NCI-H460 (cell line): ENCODE data around the gene RGCC. TPM values are rescaled to one million over a fixed set of nuclear protein-coding genes. Genes with fewer than 3 reads are reported as not detected.

Source experiments
- DNase-seq: peaks from one replicate; pipeline ENCODE4 v3.0.0-alpha.2; 2016; ENCODE audit warnings: low read depth; ENCODE audit errors: extremely low read depth
- total RNA-seq: library from RNA; depleted of rRNA; stranded (reverse); fragments of >200 nt; shearing (Covaris generic); gene quantifications from 2 replicates; pipeline ENCODE4 v1.2.3, GENCODE V29; 2014

Gene RGCC
- total RNA-seq, 1 experiment from 2014 or later, result 0.99 TPM

DNA sequence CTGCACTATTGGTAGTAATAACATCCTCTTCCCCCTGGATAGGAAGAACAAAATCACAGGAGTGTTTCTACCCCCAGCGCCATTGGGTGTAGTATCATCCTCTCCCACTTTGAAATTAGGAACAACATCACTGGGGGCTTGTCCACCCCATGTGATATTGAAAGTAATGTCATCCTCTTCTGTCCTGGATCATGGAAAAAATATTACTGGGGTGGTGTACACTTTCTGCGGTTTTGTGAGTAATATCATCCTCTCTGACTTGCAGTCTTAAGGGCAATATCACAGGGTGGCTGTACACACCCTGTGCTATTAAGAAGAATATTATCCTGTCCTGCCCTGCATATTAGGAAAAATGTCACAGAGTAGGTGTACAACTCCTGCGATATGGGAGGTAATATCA lies 4.9 kb upstream of the RGCC start:
- DNase-seq, result no peak

- no peak for DNase-seq
These were observed 3.7 kb upstream of the RGCC start for GRCh38 chr13:41453620-41454019.

DNA sequence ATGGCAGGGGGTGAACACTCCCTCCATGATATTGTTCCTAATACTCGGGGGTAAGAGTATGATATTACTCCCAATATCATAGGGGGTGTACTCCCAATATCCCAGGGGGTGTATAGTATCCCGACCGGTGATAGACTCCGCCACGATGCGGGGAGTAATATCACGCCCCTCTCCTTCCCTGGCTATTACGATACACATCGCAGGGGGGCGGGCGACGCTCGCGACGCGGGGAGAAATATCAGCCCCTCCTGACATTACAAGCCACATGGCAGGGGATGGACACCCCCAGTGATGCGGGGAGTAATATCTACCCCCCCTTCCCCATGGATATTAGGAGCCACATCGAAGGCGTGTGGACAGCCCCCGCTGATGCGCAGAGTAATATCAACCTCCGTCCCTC lies 3.2 kb upstream of the RGCC start:
- DNase-seq, result no peak

DNA sequence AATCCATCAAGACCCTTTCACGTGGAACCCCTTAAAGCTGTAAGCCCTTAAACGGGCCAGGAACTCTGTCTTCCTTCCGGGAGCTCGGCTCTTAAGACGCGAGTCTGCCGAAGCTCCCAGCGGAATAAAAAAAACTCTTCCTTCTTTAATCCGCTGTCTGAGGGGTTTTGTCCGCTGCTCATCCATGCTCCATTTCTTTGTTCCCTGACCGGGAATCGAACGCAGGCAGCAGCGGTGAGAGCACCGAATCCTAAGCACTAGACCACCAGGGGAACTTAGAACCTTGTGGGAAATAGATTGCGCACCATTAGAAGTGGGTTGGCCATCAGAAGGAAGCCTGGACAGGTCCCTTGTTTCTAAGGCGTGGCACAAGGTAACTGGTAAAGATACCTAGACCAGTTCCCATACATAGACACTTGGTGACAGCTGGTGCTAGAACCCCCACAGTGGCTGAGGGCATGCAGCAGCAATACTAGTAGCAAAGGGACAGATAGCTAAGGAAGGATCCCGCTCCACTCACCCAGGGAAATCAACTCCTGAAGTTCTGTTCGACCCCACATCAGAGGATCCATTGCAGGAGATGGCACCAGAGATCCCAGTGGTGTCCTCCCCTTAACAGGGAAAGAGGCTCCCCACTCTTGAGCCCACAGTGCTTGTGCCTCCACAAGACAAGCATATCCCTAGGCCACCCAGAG lies 1.5 kb upstream of the RGCC start:
- DNase-seq, result no peak

DNA sequence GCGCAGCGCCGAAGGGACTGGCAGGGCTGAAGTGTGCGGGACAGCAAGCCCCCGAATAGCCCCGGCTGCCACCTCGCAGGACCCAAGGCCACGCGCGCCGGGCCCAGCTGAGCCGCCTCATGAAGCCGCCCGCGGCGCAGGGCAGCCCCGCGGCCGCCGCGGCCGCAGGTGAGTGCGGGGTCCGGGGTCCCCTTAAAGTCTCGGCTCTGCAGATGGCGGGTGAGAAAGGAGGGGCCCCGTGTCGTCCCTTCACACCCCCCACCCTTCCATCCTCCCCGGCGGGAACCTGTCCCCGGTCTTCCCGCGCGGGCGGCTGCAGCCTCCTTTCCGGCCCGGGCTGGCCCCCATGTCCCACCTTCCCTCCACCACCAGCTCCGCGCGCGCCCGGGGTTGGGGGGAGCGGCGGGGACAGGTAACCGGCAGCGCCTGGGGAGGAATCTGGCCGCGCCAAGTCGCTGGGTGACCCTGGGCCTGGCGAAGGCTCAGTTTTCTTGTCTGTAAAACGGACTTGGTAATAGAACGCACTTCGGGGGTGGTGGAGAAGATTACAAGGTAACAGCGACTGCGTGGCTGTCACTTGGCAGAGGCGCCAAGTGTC lies 338 bp downstream of the RGCC start:
- no peak for DNase-seq

DNA sequence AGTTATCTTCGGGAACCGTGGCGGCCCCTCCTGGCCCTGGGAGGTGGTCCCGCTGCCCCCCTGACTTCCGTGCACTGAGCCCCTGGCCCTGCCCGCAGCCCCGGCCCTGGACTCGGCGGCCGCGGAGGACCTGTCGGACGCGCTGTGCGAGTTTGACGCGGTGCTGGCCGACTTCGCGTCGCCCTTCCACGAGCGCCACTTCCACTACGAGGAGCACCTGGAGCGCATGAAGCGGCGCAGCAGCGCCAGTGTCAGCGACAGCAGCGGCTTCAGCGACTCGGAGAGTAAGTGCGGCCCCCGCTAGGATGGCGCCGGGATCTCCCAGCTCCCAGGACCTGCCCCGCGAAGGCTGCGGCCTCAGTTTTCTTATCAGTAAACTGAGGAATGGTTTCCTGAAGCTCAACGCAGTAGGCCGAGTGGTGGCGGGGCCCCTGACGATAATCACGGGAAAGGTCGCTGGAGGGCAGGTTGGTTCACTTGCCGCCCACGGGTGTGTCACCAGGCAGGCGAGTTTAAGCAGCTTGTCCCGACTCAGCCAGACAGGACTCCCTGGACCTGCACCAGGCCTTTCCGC lies 924 bp downstream of the RGCC start:
- DNase-seq, result no peak

DNA sequence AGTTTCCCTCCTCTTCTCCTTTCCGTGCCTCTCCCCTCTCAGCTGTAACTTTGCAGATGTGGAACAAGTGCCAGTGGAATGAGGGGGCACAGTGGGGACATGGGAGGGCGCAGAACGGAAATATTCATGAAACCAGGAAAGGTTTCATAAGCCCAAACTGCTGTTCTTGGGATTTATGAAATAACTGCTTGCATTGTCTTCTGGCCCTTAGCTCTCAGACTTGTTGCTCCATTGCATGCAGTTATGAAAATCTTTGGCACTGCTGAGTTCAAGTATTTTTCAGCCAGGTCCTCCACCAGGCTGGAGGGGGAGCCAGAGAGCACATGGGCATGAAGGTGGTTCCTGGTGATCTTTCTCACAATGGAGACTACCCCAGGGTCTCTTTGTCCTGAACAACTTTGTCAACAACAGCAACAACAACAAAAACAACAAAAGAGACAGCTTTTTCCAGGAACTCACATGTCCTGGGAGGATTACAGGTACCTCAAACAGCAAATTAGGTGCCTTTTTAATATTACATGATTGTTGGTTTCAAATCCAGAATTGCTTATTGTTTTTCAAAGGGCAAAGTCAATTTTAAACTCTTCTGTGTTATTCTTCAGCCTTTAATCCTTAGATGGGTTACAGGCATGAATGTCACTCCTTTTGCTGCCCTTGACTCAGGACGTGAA lies 1.5 kb downstream of the RGCC start:
- peak; percentile 13 for DNase-seq

- no peak for DNase-seq
These were observed 2.2 kb downstream of the RGCC start for GRCh38 chr13:41459432-41460073.

GRCh38 chr13:41460074-41460465 lies 2.7 kb downstream of the RGCC start:
- no peak for DNase-seq

- DNase-seq, result no peak
These were observed 3.6 kb downstream of the RGCC start for GRCh38 chr13:41460930-41461329.

DNA sequence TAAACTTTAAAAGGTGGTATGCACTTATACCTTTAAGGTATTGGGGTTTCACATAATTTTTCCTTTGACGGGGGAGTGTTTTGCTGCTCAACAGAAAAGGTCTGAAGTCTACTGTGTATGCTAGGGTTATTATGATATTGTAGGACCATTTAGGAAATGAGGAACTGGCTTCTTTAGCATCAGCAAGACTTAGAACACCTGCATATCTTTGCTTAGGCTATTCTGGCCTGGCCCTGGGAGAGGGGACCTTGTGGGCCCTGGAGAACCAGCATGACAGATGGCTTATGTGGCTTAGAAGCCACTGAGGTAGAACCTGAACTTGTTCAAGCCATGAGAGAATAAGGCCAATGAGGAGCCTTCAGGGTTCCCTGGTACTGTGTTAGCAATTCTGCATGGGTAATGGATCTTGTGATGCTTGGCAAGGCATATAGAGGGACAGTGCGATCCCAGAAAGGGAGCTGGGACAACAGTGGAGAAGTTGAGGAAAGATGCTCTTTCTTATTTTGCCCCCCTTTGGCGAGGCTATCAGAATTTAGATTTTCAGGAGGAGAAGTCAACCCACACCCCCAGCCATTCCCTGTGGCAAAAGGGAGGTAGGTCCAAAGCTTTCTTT lies 4.3 kb downstream of the RGCC start:
- DNase-seq, result no peak

- no peak for DNase-seq
These were observed 5.1 kb downstream of the RGCC start for GRCh38 chr13:41462427-41462826.

- no peak for DNase-seq
These were observed 6.7 kb downstream of the RGCC start for GRCh38 chr13:41463838-41464602.

DNA sequence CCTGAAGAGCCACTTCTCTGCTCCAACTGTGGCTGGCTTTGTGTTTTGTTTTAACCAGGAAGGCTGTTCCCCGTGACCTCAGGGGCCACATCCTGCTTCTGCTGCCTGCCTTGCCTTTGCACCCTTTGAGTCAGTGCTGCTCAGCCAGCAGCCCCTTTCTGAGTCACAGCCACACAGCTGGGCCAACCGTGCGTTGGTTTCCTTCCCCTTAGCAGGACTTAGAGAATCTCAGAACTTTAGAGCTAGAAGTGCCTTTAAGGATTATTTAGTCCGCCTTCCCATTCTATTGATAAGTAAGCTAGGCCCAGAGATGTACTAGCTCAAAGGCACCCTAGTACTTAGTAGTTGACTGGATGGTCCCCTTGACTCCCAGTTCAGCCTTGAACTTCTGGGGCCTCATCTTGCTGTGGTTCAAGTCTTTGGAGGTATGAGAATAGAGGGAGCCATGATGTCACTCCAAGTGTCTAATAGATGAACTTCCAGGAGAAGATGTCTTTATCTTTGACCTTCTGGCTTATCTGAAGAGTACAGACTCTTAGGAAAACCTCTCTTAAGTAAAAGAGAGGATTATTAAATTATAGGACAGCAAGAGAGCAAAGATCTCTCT lies 8.0 kb downstream of the RGCC start:
- no peak for DNase-seq

- no peak for DNase-seq
These were observed 8.6 kb downstream of the RGCC start for GRCh38 chr13:41465898-41466320.

- no peak for DNase-seq
These were observed 10.1 kb downstream of the RGCC start for GRCh38 chr13:41467425-41467945.

GRCh38 chr13:41468631-41469030 lies 11.3 kb downstream of the RGCC start:
- no peak for DNase-seq

DNA sequence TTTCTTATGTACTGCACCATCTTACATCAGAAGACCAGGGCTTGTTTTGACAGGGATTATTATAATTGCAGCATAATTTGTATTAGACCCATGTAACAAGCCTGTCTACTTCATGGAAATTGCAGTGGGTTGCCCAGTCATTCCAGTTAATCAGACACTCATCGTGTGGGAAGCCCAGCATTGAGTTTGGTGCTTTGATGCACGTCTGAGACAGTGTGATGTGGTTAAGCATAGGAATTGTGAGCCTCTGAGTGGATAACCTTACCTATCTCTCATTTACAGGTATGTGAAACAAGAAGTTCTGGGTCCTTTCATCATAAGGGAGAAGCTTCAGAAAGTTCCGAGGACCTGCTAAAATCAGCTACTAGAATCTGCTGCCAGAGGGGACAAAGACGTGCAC lies 12.8 kb downstream of the RGCC start:
- no peak for DNase-seq

DNA sequence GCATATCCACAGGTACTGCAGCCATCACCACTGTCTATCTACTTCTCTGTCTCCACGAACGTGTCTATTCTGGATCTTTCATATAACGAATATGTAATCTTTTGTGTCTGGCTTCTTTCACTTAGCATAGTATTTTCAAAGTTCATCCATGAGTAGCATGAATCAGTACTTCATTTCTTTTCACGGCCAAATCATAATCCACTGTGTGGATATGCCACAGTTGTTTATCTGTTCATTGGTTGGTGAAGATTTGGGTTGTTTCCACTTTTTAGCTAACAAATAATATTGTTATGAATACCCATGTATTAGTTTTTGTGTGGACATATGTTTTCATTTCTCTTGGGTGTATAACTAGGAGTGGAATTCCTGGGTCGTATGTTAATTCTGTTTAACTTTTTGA lies 14.4 kb downstream of the RGCC start:
- no peak for DNase-seq
